ENCODE data around the gene OR8B12. TPM values are rescaled to one million over a fixed set of nuclear protein-coding genes. Genes with fewer than 3 reads are reported as not detected.

OR8B12 gene
- total RNA-seq, 1 experiment from 2014 or later: not detected

- no peaks in the 10 kb centered on the region for H3K79me2 ChIP-seq (ENCODE audit: insufficient read depth, low read length)
- H3K36me3 ChIP-seq (ENCODE audit: control insufficient read depth in 1 of 2, insufficient read depth in 2 of 2, low read length in 2 of 2): no peaks in the 10 kb centered on the region
- H4K20me1 ChIP-seq (ENCODE audit: insufficient read depth): no peaks in the 10 kb centered on the region
- peaks cover 63% of the 10 kb centered on the region for H3K27me3 ChIP-seq (ENCODE audit: insufficient read depth, low read length)
- RAD21 ChIA-PET (ENCODE audit: low non-redundant PET in 1 of 2, low total read pairs in 2 of 2, uncharacterized antibody in 2 of 2, unreplicated experiment in 2 of 2): no interaction called here
- intact Hi-C loops (cut with micrococcal nuclease): no loop called here
- CTCF ChIA-PET: no interaction called here
- H3K4me1 ChIP-seq (ENCODE audit: control insufficient read depth in 1 of 2, insufficient read depth in 2 of 2, low read length in 2 of 2): no peaks in the 10 kb centered on the region
- no peak overlapping the region for H3K9ac ChIP-seq (ENCODE audit: low read length)
- ATAC-seq: no peak
- no peak for DNase-seq (ENCODE audit: low read depth, low spot score)
- POLR2A ChIA-PET: no interaction called here
- H3K9me2 ChIP-seq (ENCODE audit: insufficient read depth): no peaks in the 10 kb centered on the region
- H2AFZ ChIP-seq (ENCODE audit: low read depth, low read length, poor library complexity, severe bottlenecking): no peak overlapping the region
- no peak overlapping the region for H3K4me2 ChIP-seq (ENCODE audit: low read length)
- no peak overlapping the region for H3K4me3 ChIP-seq (replicated peaks in 1 of 2; ENCODE audit: low read depth in 1 of 2, low read length in 2 of 2)
- no peak overlapping the region for H3K27ac ChIP-seq (ENCODE audit: low read depth, low read length)
- no peaks in the 10 kb centered on the region for H3K9me3 ChIP-seq (ENCODE audit: control insufficient read depth in 1 of 2, insufficient read depth in 1 of 2, low read depth in 1 of 2, low read length in 2 of 2)
- TF ChIP-seq ZFX (IDR thresholded peaks at IDR 0.05) (no peak), MAX (IDR thresholded peaks at IDR 0.05) (no peak), SP1 (IDR thresholded peaks at IDR 0.05; ENCODE audit: low read depth) (no peak), CEBPB (IDR thresholded peaks at IDR 0.05; ENCODE audit: low read depth) (no peak), CBX3 (IDR thresholded peaks at IDR 0.05; ENCODE audit: low read depth) (no peak), EZH2phosphoT487 (IDR thresholded peaks at IDR 0.05; ENCODE audit: borderline replicate concordance) (no peak), ELF1 (IDR thresholded peaks at IDR 0.05; ENCODE audit: borderline replicate concordance, low read depth) (no peak), POLR2AphosphoS5 (IDR thresholded peaks at IDR 0.05; ENCODE audit: low read depth, low read length) (no peak), EGR1 (IDR thresholded peaks at IDR 0.05; ENCODE audit: low read depth) (no peak), EZH2 (IDR thresholded peaks at IDR 0.05) (no peak), ZNF274 (IDR thresholded peaks at IDR 0.05; ENCODE audit: low read depth, low read length) (no peak), YY1 (IDR thresholded peaks at IDR 0.05; ENCODE audit: extremely low read depth, insufficient replicate concordance, low read depth, low read length) (no peak), CTCF (IDR thresholded peaks at IDR 0.05 in 2 of 3, conservative IDR thresholded peaks at IDR 0.05 in 1 of 3; ENCODE audit: borderline replicate concordance in 1 of 3, insufficient read depth in 1 of 3, low read depth in 2 of 3, low read length in 2 of 3) (no peak)
- BruUV-seq (replicated peaks): no TSS peak
Observed at GRCh38 chr11:124499711-124500110, 43.7 kb downstream of the OR8B12 start.

All from HCT116 (cell line).